ENCODE data around the gene ARPC4. TPM values are rescaled to one million over a fixed set of nuclear protein-coding genes. Genes with fewer than 3 reads are reported as not detected.

The ARPC4 gene
- total and polyA plus RNA-seq, 2 experiments from 2014 or later: 149 to 182 TPM

DNA sequence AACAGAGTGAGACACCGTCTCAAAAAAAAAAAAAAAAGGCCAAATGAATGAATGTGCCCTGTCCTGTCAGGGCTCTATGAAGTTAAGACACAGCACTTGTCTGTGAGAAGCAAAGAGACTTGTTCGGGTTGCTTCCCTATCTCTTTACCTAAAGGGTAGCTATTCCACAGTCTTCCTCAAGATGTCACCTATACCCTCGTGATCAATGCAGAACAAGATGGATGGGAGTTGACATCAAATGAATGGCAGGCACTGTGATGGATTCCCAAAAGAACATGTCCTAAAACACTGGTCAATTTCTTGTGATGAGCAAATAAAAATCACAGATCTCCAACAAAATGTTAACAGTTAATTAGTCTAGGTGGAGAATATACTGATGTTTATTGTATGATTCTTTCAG is 10.1 kb upstream of the ARPC4 start:
- H3K36me3 ChIP-seq (replicated peaks; ENCODE audit: insufficient read depth, low read depth): no peaks in the 10 kb centered on the region
- TF ChIP-seq EZH2 (IDR thresholded peaks at IDR 0.05; ENCODE audit: borderline replicate concordance) (no peak), EZH2phosphoT487 (IDR thresholded peaks at IDR 0.05; ENCODE audit: low read depth, severe bottlenecking, unreplicated experiment) (no peak)
- TF ChIP-seq, protein P1, sequence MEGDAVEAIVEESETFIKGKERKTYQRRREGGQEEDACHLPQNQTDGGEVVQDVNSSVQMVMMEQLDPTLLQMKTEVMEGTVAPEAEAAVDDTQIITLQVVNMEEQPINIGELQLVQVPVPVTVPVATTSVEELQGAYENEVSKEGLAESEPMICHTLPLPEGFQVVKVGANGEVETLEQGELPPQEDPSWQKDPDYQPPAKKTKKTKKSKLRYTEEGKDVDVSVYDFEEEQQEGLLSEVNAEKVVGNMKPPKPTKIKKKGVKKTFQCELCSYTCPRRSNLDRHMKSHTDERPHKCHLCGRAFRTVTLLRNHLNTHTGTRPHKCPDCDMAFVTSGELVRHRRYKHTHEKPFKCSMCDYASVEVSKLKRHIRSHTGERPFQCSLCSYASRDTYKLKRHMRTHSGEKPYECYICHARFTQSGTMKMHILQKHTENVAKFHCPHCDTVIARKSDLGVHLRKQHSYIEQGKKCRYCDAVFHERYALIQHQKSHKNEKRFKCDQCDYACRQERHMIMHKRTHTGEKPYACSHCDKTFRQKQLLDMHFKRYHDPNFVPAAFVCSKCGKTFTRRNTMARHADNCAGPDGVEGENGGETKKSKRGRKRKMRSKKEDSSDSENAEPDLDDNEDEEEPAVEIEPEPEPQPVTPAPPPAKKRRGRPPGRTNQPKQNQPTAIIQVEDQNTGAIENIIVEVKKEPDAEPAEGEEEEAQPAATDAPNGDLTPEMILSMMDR (IDR thresholded peaks at IDR 0.05; ENCODE audit: poor library complexity): no peak
- H2AFZ ChIP-seq: no peak overlapping the region
- H3K27ac ChIP-seq: no peak overlapping the region
- no peaks in the 10 kb centered on the region for H3K9me3 ChIP-seq (ENCODE audit: low read depth)
- no peak for DNase-seq (ENCODE audit: low spot score)
- no peak overlapping the region for H3K4me2 ChIP-seq
- 59% methylated on average over 3 of the region's 3 CpGs for WGBS (ENCODE audit: low lambda C conversion rate, missing lambda C conversion rate)
- H3K4me3 ChIP-seq: no peak overlapping the region
- H3K27me3 ChIP-seq: no peaks in the 10 kb centered on the region
- H3K9me2 ChIP-seq (replicated peaks; ENCODE audit: insufficient read depth): no peaks in the 10 kb centered on the region
- H3K4me1 ChIP-seq (ENCODE audit: insufficient read depth): no peaks in the 10 kb centered on the region
- H3K79me2 ChIP-seq: no peaks in the 10 kb centered on the region
- no peaks in the 10 kb centered on the region for H4K20me1 ChIP-seq (ENCODE audit: insufficient read depth, poor library complexity, severe bottlenecking)

DNA sequence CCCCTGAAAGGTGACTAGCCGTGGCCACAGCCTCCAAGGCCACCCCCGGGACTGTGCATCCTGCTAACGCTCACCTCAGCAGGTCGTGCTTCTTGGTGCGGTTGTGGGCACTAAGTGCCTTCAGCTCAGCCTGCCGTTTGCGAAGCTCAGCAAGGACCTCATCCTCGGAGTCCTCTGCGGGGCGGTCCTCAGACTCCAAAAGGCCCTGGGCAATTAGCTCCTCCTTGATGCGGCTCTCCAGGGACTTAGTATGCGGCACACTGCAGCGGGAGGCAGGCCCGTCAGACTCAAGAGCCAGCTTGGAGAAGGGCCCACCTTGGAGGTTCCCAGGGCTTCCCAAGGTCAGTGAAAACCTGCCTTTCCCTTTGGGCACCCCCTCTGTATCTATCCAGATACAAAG is 8.9 kb upstream of the ARPC4 start:
- Histone ChIP-seq H3K79me2 (no peaks in the 10 kb centered on the region), H4K20me1 (ENCODE audit: insufficient read depth, poor library complexity, severe bottlenecking) (no peaks in the 10 kb centered on the region), H3K4me2 (no peak overlapping the region), H3K4me3 (no peak overlapping the region), H3K36me3 (replicated peaks; ENCODE audit: insufficient read depth, low read depth) (no peaks in the 10 kb centered on the region), H2AFZ (no peak overlapping the region), H3K9me3 (ENCODE audit: low read depth) (no peaks in the 10 kb centered on the region), H3K4me1 (ENCODE audit: insufficient read depth) (no peaks in the 10 kb centered on the region), H3K9me2 (replicated peaks; ENCODE audit: insufficient read depth) (no peaks in the 10 kb centered on the region), H3K27me3 (no peaks in the 10 kb centered on the region), H3K27ac (no peak overlapping the region)
- no peak for DNase-seq (ENCODE audit: low spot score)
- TF ChIP-seq EZH2 (IDR thresholded peaks at IDR 0.05; ENCODE audit: borderline replicate concordance): no peak
- TF ChIP-seq EZH2phosphoT487 (IDR thresholded peaks at IDR 0.05; ENCODE audit: low read depth, severe bottlenecking, unreplicated experiment): no peak
- TF ChIP-seq, protein P1 (IDR thresholded peaks at IDR 0.05; ENCODE audit: poor library complexity): no peak
- 98% methylated on average over 14 of the region's 14 CpGs for WGBS (ENCODE audit: low lambda C conversion rate, missing lambda C conversion rate)

DNA sequence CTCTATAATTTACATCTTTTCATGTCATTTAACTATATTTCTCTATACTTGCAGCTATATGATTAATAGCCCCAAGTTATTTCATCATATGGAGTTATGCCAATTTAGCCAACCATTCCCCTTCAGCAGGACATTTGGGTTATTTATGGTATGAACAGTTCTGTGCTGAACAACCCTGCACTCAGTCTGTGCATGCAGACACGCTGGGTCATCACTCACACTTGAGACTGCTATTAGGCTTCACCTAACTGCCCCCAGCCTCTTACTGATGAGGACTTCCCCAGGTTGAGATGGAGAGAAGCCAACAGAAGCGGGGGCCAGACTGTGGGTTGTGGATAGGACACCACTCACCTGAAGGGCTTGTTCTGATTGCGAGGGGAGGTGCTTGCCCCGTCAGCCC is 7.9 kb upstream of the ARPC4 start:
- Histone ChIP-seq H3K4me2 (no peak overlapping the region), H3K27me3 (no peaks in the 10 kb centered on the region), H3K27ac (no peak overlapping the region), H2AFZ (no peak overlapping the region), H3K36me3 (replicated peaks; ENCODE audit: insufficient read depth, low read depth) (no peaks in the 10 kb centered on the region), H3K4me1 (ENCODE audit: insufficient read depth) (no peaks in the 10 kb centered on the region), H3K9me3 (ENCODE audit: low read depth) (no peaks in the 10 kb centered on the region), H3K9me2 (replicated peaks; ENCODE audit: insufficient read depth) (no peaks in the 10 kb centered on the region), H3K79me2 (no peaks in the 10 kb centered on the region), H4K20me1 (ENCODE audit: insufficient read depth, poor library complexity, severe bottlenecking) (no peaks in the 10 kb centered on the region), H3K4me3 (no peak overlapping the region)
- TF ChIP-seq EZH2 (IDR thresholded peaks at IDR 0.05; ENCODE audit: borderline replicate concordance): no peak
- no peak for TF ChIP-seq EZH2phosphoT487 (IDR thresholded peaks at IDR 0.05; ENCODE audit: low read depth, severe bottlenecking, unreplicated experiment)
- TF ChIP-seq, protein P1 (IDR thresholded peaks at IDR 0.05; ENCODE audit: poor library complexity): no peak
- 96% methylated on average over 4 of the region's 4 CpGs for WGBS (ENCODE audit: low lambda C conversion rate, missing lambda C conversion rate)
- no peak for DNase-seq (ENCODE audit: low spot score)

DNA sequence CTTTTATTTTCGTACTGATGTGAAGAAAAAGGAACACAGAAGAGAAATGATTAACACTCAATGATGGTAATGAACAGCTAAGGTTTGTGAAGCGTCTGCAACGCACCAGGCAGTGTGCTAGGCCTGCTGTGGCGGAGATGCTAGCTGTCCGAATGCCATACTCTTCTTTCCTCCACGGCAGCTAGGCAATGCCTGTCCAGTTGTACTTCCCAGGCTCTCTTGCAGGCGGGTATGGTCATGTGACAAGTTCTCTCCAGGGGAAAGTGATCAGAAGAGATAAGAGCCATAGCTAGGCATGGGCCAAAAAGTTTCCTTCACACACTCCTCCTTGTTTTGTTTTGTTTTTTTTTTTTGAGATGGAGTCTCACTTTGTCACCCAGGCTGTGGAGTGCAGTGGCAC is 7.3 kb upstream of the ARPC4 start:
- Histone ChIP-seq H3K27me3 (no peaks in the 10 kb centered on the region), H3K9me2 (replicated peaks; ENCODE audit: insufficient read depth) (no peaks in the 10 kb centered on the region), H3K27ac (no peak overlapping the region), H3K79me2 (no peaks in the 10 kb centered on the region), H3K4me3 (no peak overlapping the region), H2AFZ (no peak overlapping the region), H3K9me3 (ENCODE audit: low read depth) (no peaks in the 10 kb centered on the region), H3K4me2 (no peak overlapping the region), H3K36me3 (replicated peaks; ENCODE audit: insufficient read depth, low read depth) (no peaks in the 10 kb centered on the region), H3K4me1 (ENCODE audit: insufficient read depth) (no peaks in the 10 kb centered on the region), H4K20me1 (ENCODE audit: insufficient read depth, poor library complexity, severe bottlenecking) (no peaks in the 10 kb centered on the region)
- WGBS (ENCODE audit: low lambda C conversion rate, missing lambda C conversion rate): 94% methylated on average over 7 of the region's 7 CpGs
- TF ChIP-seq EZH2phosphoT487 (IDR thresholded peaks at IDR 0.05; ENCODE audit: low read depth, severe bottlenecking, unreplicated experiment) (no peak), EZH2 (IDR thresholded peaks at IDR 0.05; ENCODE audit: borderline replicate concordance) (no peak)
- TF ChIP-seq, protein P1 (IDR thresholded peaks at IDR 0.05; ENCODE audit: poor library complexity): no peak
- no peak for DNase-seq (ENCODE audit: low spot score)
